K562 (cell line): ENCODE measurements around the gene STRC.
"Not testable (repeated sequence)": the region's sequence is repeated elsewhere in the genome, so short reads cannot be mapped to it uniquely, and the experiment has no call there.

Experiments
- POLR2AphosphoS2 ChIP-seq: IDR thresholded peaks from 2 replicates; pipeline ENCODE4 v1.6.1; 2012; ENCODE audit warnings: low read length, improper control_type of control experiment
- POLR2AphosphoS5 ChIP-seq: IDR thresholded peaks from 2 replicates; pipeline ENCODE4 v1.6.1; 2011; ENCODE audit warnings: mild to moderate bottlenecking, low read depth, low read length, moderate library complexity; ENCODE audit not compliant: control insufficient read depth, insufficient read depth
- SMAD3 ChIP-seq: fragments of 450-650 bp; formaldehyde crosslinking; conservative IDR thresholded peaks from 2 replicates; pipeline ENCODE4 v1.4.0; 2020; ENCODE audit warnings: mild to moderate bottlenecking
- ZNF785 ChIP-seq: fragments of 250-450 bp; sonication (Bioruptor Pico); IDR thresholded peaks from 2 replicates; pipeline ENCODE4 v1.4.0; 2020; ENCODE audit warnings: mild to moderate bottlenecking
- TF ChIP-seq, protein P1 (sequence below): sonication (generic); formaldehyde crosslinking; IDR thresholded peaks from 2 replicates; pipeline ENCODE4 v1.8.1; 2023; ENCODE audit warnings: mild to moderate bottlenecking, missing genetic modification reagents
- TF ChIP-seq, protein P2 (sequence below), 3 experiments: IDR thresholded peaks in 2 of 3; conservative IDR thresholded peaks in 1 of 3; 2 replicates each; pipeline ENCODE4 v1.5.1; 2011 to 2012; ENCODE audit warnings: low read length in 3 of 3, mild to moderate bottlenecking in 3 of 3, control low read depth in 2 of 3, improper control_type of control experiment in 1 of 3, inconsistent platforms in 1 of 3, low read depth in 1 of 3, mixed read lengths in 1 of 3, moderate library complexity in 1 of 3; ENCODE audit not compliant: insufficient read depth in 2 of 3
- TF ChIP-seq, protein P3 (sequence below): fragments of 450-650 bp; formaldehyde crosslinking; IDR thresholded peaks from 2 replicates; pipeline ENCODE4 v1.4.0; 2022; ENCODE audit warnings: missing genetic modification characterization

GRCh38 chr15:43666177-43666576, 47.6 kb upstream of the STRC start:
- TF ChIP-seq, protein P1, sequence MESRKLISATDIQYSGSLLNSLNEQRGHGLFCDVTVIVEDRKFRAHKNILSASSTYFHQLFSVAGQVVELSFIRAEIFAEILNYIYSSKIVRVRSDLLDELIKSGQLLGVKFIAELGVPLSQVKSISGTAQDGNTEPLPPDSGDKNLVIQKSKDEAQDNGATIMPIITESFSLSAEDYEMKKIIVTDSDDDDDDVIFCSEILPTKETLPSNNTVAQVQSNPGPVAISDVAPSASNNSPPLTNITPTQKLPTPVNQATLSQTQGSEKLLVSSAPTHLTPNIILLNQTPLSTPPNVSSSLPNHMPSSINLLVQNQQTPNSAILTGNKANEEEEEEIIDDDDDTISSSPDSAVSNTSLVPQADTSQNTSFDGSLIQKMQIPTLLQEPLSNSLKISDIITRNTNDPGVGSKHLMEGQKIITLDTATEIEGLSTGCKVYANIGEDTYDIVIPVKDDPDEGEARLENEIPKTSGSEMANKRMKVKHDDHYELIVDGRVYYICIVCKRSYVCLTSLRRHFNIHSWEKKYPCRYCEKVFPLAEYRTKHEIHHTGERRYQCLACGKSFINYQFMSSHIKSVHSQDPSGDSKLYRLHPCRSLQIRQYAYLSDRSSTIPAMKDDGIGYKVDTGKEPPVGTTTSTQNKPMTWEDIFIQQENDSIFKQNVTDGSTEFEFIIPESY (CRISPR knock-in tag), result not testable (repeated sequence)
- not testable (repeated sequence) for TF ChIP-seq POLR2AphosphoS2; SMAD3 (CRISPR knock-in tag); ZNF785 (CRISPR knock-in tag); POLR2AphosphoS5
- TF ChIP-seq, protein P2, sequence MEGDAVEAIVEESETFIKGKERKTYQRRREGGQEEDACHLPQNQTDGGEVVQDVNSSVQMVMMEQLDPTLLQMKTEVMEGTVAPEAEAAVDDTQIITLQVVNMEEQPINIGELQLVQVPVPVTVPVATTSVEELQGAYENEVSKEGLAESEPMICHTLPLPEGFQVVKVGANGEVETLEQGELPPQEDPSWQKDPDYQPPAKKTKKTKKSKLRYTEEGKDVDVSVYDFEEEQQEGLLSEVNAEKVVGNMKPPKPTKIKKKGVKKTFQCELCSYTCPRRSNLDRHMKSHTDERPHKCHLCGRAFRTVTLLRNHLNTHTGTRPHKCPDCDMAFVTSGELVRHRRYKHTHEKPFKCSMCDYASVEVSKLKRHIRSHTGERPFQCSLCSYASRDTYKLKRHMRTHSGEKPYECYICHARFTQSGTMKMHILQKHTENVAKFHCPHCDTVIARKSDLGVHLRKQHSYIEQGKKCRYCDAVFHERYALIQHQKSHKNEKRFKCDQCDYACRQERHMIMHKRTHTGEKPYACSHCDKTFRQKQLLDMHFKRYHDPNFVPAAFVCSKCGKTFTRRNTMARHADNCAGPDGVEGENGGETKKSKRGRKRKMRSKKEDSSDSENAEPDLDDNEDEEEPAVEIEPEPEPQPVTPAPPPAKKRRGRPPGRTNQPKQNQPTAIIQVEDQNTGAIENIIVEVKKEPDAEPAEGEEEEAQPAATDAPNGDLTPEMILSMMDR (IDR thresholded peaks at IDR 0.05 in 2 of 3, conservative IDR thresholded peaks at IDR 0.05 in 1 of 3; ENCODE audit: insufficient read depth in 2 of 3, low read depth in 1 of 3, low read length in 3 of 3), result not testable (repeated sequence)
- TF ChIP-seq, protein P3, sequence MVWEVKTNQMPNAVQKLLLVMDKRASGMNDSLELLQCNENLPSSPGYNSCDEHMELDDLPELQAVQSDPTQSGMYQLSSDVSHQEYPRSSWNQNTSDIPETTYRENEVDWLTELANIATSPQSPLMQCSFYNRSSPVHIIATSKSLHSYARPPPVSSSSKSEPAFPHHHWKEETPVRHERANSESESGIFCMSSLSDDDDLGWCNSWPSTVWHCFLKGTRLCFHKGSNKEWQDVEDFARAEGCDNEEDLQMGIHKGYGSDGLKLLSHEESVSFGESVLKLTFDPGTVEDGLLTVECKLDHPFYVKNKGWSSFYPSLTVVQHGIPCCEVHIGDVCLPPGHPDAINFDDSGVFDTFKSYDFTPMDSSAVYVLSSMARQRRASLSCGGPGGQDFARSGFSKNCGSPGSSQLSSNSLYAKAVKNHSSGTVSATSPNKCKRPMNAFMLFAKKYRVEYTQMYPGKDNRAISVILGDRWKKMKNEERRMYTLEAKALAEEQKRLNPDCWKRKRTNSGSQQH (CRISPR knock-in tag), result not testable (repeated sequence)
